ENCODE measurements around the gene COX4I2.
"Not testable (repeated sequence)": the region's sequence is repeated elsewhere in the genome, so short reads cannot be mapped to it uniquely, and the experiment has no call there.

GRCh38 chr20:31626534-31626933 lies 11.2 kb upstream of the COX4I2 start:
- not testable (repeated sequence) for TF ChIP-seq CTCF (conservative IDR thresholded peaks at IDR 0.05; ENCODE audit: low read depth, low read length); EZH2 (IDR thresholded peaks at IDR 0.05; ENCODE audit: borderline replicate concordance, low read depth, low read length, poor library complexity, severe bottlenecking)

Measured in A673 (cell line).